Fibroblast of peridontal ligament (primary cell): ENCODE data around the gene RGR.
"Not testable (repeated sequence)": the region's sequence is repeated elsewhere in the genome, so short reads cannot be mapped to it uniquely, and the experiment has no call there.

ENCODE experiments used
- DNase-seq: peaks from one replicate; pipeline ENCODE4 v3.0.0-alpha.2; 2010; ENCODE audit errors: extremely low read depth

Gene RGR

DNA sequence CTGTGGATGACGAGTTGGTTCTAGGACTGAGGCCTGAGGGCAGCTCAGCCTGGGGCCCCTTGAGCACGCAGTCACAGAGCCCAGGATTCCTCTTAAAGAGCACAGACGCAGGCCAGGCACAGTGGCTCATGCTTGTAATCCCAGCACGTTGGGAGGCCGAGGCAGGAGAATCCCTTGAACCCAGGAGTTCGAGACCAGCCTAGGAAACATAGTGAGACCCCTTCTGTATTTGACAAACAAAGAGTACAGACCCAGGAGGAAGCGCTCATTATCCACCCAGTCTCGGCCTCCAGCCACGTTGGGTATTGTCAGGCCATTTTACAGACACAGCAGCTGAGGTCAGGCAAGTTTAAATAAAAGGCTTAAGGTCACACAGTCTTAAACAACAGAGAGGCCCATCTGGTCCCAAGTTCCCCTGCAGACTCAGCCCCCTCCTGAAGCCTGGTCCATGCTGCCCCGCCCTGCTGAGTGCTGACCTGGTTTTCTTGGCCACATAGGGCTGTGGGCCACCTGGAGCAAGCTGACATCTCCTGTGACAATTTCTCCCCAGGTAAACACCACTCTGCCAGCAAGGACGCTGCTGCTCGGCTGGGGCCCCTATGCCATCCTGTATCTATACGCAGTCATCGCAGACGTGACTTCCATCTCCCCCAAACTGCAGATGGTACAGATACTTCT lies 12.6 kb downstream of the RGR start:
- DNase-seq, result no peak

DNA sequence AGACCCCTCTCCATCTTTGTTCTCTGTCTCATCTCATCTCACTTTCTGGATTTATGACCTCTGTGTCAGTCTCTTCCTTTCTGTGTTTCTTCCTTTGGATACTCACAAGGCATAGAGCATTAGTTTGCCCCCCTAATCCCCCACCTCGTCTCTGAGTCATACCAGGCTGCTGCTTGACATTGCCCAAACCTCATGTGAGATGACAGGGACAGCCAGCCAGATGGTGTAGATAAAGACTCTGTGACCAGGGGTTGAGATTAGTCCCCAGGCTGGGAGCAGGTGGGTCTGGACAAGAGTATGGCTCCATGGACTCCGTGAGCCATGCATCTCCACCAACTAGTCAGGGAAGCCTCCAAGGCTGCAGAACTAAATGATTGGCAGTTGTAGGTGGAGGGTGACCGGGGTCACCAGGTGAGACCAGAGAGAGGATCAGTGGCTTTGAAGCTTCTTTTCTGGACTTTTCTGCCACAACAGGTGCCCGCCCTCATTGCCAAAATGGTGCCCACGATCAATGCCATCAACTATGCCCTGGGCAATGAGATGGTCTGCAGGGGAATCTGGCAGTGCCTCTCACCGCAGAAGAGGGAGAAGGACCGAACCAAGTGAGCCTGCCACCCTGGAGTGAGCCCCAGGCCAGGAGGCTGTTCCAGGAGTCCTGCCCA lies 13.3 kb downstream of the RGR start:
- DNase-seq, result no peak

DNA sequence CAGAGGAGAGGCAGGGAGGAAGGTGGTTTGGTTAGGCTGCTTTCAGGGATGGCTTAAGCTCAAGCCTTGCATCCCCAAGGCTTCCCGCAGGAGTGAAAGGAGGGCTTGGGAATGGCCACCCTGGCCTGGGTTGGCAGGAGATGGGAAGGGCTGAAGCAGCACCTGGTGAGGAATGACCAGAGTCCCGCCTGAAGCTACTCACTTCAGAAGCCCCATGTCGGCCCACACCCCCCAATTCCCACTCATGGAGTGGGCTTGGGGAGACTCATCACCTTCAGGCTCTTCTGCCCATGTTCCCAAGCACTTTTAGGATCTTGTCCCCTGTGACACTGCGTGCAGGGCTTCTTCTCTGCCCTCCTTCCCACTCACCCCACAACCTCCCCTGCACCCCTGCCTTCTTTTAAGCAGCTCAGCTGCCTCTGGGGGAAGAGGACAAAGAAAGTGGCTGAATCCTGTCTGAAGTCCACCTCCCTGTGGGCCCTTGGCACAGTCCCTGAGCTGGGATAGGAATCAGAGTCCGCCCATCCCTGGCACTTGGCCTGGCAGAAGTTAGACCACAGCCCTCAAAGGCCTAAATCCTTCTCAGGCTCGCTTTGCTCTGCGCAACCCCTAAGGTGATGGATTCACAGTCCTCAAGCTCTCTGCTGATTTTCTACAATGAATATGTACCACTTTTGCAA lies 16.5 kb downstream of the RGR start:
- DNase-seq, result no peak

DNA sequence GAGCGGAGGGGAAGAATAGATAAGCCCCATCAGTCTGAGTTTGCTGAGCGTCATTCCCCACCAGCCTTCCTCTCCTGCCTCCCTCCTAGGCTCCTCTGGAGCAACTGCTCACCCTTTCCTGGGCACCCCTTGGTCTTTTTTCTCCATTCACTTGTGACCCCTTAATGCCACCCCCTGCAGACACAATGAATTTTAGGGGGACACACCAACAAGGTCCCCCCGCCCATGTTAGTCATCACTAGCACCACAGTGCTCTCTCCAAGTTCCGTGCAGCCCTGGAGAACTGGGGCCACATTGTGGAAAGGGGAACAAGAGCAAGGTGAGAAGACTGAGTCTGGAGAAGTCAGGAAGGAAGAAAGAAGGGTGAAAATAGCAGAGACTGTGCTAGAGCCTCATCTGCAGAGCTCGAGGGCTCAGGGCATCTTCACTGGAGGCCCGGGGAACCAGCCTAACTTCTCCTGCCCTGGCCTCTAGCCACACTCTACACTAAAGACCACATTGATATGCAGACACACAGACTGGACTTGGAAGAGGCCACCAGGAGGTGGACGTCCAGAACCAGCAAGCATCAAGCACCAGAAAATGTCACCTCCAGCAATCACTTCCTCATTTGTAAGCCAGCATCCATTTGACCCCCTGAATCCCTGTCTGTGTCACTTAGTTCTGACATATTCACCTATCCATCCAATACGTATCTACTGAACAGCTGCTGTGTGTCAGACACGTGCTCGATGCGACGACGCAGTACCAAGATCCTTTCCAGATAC lies 17.5 kb downstream of the RGR start:
- DNase-seq, result no peak

DNA sequence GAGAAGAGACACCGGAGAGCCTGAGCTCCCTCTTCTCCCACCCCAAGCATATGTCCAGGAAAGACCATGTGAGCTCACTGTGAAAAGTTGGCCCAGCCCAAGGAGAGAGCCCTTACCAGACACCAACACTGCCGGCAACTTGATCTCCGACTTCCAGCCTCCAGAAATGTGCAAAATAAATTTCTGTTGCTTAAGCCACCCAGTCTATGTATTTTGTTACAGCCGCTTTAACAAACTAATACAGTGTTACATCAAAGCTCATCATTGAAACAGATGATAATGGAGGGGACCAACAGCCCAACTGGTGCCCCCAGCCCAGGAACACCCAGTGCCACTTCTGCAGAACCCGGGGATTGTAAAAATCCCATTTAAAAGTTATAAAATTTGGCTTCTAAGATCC lies 18.9 kb downstream of the RGR start:
- DNase-seq, result no peak

GRCh38 chr10:84264611-84265141 lies 19.8 kb downstream of the RGR start:
- peak; percentile 68 for DNase-seq

GRCh38 chr10:84265418-84265817 lies 20.6 kb downstream of the RGR start:
- no peak for DNase-seq

DNA sequence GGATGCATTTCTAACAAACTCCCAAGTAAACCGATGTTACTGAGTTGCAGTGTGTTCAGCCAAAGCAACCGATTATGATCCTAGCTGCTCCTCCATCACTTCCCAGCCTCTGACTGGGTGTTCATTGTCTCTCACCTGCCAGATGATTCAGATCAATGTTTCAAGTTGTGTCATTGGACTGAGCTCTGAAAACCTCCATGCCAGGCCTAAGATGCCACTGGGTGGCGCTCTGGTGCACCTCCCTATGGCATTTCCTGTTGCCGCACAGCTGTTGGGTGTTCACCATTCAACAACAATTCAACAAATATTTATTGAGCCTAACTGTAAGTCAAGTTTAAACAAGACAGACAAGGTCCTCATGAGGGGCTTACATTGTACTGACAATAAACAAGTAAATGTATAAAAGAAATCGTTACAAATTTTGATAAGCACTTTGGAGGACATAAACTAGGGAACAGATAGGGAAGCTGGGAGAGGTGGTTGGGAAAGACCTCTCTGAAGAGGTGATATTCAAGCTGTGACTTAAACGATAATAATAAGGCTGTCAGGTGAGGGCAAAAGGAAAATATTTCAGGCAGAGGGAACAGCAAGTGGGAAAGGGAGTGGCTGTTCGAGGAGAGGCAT lies 22.8 kb downstream of the RGR start:
- peak; percentile 42 for DNase-seq

DNA sequence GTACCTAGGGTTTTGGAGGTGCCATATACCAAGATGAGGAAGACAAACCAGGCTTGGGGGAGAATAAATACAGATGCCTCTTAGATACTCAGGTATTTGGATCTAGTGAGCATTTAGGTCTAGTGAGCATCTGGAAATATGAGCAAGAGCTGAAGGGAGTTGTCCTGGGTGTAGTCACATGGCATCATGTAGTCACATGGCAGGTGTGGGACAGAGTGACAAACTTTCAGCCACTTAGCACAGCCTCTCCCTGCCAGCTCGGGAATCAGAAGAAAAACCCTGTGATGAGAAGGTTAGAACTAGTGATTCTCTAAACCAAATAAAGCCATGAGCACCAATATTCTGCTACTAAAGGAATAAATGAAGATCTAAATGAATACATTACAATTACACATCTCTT lies 24.3 kb downstream of the RGR start:
- no peak for DNase-seq

DNA sequence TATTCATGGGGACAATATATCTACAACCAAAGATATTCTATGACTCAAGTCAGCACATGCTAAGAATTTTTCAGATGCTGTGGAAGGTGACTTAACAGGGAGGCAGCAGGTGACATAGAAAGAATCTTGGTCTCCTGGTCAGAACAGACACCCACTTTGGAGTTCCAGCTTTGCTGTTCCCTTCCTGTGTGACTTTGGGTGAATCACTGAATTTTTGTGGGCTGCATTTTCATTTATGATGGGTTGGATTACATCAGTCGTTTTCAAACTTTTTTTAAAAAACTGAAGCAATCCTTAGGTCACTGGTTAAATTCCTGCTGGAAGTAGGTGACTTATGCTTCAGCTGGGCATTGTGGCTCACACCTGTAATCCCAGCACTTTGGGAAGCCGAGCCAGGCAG lies 24.9 kb downstream of the RGR start:
- peak; percentile 85 for DNase-seq

- DNase-seq, result no peak
These were observed 25.9 kb downstream of the RGR start for GRCh38 chr10:84270708-84271107.

DNA sequence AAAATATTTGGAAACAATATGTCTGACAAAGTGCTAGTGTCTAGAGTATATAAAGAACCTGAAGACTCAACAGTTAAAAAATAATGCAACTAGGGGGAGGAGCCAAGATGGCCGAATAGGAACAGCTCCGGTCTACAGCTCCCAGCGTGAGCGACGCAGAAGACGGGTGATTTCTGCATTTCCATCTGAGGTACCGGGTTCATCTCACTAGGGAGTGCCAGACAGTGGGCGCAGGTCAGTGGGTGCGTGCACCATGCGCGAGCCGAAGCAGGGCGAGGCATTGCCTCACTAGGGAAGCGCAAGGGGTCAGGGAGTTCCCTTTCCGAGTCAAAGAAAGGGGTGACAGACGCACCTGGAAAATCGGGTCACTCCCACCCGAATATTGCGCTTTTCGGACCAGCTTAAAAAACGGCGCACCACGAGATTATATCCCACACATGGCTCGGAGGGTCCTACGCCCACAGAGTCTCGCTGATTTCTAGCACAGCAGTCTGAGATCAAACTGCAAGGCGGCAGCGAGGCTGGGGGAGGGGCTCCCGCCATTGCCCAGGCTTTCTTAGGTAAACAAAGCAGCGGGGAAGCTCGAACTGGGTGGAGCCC lies 35.1 kb downstream of the RGR start:
- DNase-seq, result not testable (repeated sequence)

- DNase-seq, result no peak
These were observed 41.8 kb downstream of the RGR start for GRCh38 chr10:84286695-84287094.

- no peak for DNase-seq
These were observed 43.3 kb downstream of the RGR start for GRCh38 chr10:84288151-84288550.

GRCh38 chr10:84289521-84290200 lies 44.8 kb downstream of the RGR start:
- DNase-seq, result no peak

DNA sequence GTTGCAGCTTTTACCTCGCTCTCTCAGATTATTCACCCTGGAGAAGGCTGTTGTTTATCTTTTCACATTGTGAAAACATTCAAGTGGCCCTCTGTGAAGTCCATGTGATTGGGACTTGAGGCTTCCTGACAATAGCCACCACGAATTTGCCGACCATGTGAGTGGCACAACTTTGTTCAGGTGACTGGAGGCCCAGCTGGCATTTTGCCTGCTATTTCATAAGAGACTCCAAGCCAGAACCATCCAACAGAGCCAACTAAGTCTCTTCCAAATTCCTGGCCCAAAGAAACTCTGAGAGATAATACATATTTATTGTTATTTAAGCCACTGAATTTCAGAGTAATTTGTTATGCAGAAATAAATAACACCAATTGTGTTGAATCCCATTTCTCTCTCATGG lies 45.4 kb downstream of the RGR start:
- no peak for DNase-seq

DNA sequence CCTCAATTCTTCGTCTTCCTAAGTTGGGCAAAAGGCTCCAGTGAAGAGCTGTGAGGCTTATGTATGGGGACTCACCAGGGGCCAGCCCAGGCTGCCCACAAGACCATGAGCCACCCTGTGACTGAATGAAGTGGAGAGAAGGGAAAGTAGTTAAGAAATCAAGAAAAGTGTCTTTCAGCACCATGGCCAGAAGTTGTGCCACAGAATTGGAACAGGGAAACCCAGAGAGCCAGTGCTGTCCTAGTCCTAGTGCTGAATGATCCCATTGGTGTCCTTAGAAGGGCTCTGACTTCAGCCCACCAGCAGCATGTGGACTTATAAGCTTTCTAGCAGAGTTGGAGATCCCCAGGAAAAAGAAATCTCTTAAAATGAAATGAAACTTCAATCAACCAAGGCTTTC lies 46.5 kb downstream of the RGR start:
- peak; percentile 73 for DNase-seq

- no peak for DNase-seq
These were observed 47.6 kb downstream of the RGR start for GRCh38 chr10:84292502-84292901.

DNA sequence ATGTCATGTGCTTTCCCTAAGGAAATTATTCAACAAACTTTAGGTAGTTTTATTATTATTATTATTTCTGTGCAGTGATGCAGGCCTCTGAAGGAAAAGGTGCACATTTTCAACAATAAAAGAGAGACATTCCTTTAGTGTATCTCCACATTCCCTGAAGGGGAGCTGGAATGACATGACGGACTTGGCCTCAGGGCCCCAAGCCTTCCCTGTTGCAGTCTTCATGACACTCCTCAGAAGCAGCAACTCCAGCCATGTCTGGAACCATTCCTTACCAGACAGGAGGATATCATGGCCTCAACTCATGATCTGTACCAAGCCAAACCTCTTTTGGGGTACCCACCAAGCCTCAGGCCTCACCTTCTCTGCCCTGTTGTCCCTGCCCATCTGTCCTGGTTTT lies 48.3 kb downstream of the RGR start:
- DNase-seq, result no peak

GRCh38 chr10:84293574-84294016 lies 48.7 kb downstream of the RGR start:
- no peak for DNase-seq
